GM23248 (cell line): ENCODE measurements around the gene ADAMTS17.

Experiments
- EZH2 ChIP-seq: fragments of 200-600 bp; sonication (generic); IDR thresholded peaks from 2 replicates; pipeline ENCODE4 v1.6.1; 2018; ENCODE audit warnings: antibody characterized with exemption, mild to moderate bottlenecking; ENCODE audit not compliant: insufficient read depth, poor library complexity, severe bottlenecking
- EZH2phosphoT487 ChIP-seq: fragments of 200-600 bp; sonication (generic); IDR thresholded peaks from 2 replicates; pipeline ENCODE4 v1.6.1; 2018; ENCODE audit warnings: antibody characterized with exemption, moderate library complexity, mild to moderate bottlenecking, low read depth; ENCODE audit not compliant: insufficient read depth

GRCh38 chr15:100037901-100038300, 303.9 kb downstream of the ADAMTS17 start:
- TF ChIP-seq EZH2 = no peak
- no peak for TF ChIP-seq EZH2phosphoT487
